ENCODE results near the gene NEUROD2. TPM values are rescaled to one million over a fixed set of nuclear protein-coding genes. Genes with fewer than 3 reads are reported as not detected.

The NEUROD2 gene
- total RNA-seq, 1 donor from 2014 or later = not detected

DNA sequence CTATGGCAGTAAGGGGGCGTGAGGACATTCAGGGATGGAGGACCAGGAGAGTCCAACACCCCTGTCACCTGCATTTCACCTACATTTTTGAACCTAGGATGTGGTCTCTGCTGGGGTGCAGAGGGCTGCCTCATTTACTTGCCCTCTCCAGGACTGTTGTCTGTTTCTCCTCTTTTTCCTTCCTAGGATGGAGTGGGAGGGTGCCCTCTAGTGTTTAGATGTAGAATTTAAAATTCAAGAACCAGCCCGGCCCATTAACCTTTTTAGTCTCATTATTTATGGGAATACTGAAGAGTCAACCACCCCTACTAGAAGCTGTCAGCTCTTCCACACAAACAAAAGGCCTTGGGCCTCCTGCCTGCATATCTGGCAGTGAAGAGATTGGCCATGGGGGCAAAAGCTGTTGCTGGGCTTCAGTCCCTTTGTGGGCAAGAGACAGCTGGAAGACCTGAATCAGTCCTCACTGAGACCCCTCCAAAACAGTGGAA, 26.7 kb upstream of the NEUROD2 start:
- no peak for ATAC-seq

DNA sequence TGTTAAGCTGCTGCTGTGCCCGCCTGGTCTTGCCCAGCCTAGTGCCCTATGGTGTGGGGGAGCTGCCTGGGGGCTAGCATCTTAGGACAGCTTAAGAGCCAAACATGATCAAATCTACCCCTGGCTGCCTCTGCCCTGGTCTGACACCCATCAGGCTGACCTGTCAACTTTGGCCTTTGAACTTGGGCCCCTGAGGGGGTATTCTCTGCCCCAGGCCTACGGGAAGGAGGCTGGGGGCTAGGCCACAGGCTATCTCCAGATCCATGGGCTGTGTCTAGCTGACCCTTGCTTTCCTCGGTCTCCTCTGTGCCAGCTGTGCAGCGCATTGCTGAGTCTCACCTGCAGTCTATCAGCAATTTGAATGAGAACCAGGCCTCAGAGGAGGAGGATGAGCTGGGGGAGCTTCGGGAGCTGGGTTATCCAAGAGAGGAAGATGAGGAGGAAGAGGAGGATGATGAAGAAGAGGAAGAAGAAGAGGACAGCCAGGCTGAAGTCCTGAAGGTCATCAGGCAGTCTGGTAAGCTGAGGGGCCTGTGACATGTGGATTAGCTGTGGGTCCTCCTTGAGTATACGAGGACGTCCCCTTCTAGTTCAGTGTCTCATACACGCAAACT, 26.0 kb upstream of the NEUROD2 start:
- ATAC-seq = no peak

DNA sequence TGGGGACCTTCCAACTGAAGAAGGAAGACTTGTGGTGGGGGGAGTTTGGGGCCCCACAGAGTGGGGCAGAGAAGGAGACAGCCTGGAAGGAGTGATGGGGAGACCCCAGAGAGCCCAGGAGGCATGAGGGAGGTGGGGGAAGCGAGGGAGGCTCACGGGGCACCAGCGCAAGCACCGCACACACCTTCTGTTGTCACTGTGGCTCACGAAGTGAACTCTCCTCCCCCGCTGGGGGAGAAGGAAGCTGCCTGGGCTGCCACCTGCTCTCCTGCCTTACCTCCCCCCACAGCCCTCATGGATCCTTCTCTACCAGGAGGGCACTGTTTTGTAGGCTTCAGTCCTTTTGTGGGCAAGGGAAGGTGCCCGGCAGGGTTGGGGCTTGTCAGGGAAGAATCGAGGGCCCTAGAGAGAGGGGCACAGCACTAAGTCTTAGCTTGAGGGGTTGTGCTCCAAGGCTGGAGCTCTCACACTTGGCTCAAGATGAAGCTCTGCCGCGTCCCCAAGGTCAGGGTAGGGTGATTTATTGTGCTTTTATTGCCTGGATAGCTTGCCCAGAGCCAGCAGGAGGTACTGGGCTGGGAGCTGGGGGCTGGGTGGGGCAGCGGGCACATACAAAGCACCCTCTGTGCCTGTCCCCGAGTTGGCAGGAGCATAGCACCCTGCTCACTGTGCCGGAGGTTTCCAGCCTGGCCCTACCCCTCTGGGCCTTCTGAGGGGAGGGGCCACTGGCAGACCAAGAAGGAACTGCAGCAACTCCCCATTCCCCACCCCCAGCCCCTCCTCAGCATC, 24.6 kb upstream of the NEUROD2 start:
- no peak for ATAC-seq

DNA sequence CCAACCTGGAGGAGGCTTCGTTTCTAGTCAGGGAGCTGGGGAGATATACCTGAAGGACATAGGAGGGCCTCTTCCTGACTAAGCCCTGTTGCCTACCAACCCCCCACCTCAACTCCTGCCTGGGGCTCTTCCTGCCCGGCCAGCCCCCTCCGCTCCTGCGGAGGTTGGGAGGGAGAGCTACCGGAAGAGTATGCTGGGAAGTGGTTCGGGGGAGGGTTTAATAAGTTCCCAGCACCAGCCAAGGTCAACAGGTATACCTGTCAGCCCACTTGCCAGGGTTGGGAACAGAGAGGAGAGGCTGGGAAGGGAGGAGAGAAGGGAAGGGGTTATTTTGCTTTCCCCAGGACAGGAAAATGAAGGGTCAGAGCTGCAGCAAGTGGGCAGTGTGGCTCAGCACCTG, 23.7 kb upstream of the NEUROD2 start:
- ATAC-seq = no peak

DNA sequence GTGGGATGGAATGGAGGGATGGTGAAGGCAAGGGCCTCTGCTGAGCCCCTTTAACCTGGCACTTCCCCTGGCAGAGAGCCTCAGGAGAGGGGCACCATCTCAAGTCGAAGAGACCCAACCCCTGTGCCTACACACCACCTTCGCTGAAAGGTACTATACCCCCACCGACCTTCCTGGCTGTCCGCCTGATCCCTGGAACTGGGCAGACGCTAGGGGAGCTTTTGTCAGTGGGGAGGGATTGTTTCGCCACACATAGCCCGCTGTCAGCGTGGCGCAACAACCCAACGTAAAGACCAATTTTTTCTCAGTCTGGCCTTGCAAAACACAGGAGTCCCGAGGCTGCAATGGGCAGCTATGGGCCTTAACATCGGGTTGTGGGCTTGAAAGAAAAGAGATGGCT, 22.2 kb upstream of the NEUROD2 start:
- ATAC-seq = no peak

DNA sequence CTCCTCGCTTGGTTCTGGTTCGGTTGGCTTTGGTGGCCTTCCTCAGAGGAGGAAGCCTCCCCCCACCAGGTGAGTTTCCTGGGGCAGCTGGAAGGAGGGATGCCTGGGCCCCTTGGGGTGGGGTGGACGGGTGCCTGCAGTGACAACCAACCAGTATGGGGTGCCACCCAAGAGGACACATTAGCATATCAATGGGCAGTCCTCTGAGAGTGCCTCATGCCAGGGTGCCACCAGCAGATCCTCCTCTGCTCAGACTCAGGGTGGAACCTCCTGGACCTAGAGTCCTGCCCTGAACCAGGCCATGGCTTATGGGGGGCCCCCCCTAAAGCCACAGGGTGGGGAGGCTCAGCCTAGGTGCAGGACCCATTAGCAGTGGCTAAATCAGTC, 21.8 kb upstream of the NEUROD2 start:
- ATAC-seq = no peak

DNA sequence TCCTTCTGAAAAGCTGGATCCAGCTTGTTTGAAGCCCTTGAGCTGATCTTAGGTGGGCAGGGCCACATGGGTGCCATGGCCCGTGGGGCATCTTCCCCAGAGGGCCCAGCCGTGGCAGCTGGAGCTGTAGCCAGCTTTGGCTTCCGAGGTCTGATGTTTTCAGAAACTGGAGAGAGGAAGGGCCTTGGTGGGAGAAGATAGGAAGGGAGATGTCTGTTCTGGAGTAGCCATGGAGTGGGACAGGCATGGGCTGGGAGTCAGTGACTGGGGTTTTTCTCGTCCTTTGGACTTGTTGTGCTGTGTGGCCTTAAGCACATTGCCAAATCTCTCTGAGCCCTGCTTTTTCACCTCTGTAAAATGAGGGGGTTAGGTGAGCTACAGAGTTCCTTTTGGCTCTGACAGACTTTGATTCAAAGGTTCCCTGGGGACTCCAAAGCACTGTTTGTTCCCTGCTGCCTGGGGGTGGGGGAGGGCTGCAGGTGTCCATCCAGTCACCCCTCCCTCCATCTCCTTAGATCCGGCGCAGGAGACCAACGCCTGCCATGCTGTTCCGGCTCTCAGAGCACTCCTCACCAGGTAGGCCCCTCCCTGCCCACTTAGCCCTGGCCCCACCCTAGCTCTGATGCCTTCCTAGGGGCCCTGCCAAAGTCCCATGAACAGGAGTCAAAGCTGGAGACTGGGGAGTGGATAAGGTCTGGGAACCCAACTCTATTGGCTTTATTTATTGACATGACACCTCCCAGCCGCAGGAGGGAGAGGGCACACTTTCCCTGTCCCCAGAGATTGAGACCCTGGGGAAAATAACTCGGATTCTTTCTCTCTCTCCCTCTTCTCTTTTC, 21.2 kb upstream of the NEUROD2 start:
- no peak for ATAC-seq

DNA sequence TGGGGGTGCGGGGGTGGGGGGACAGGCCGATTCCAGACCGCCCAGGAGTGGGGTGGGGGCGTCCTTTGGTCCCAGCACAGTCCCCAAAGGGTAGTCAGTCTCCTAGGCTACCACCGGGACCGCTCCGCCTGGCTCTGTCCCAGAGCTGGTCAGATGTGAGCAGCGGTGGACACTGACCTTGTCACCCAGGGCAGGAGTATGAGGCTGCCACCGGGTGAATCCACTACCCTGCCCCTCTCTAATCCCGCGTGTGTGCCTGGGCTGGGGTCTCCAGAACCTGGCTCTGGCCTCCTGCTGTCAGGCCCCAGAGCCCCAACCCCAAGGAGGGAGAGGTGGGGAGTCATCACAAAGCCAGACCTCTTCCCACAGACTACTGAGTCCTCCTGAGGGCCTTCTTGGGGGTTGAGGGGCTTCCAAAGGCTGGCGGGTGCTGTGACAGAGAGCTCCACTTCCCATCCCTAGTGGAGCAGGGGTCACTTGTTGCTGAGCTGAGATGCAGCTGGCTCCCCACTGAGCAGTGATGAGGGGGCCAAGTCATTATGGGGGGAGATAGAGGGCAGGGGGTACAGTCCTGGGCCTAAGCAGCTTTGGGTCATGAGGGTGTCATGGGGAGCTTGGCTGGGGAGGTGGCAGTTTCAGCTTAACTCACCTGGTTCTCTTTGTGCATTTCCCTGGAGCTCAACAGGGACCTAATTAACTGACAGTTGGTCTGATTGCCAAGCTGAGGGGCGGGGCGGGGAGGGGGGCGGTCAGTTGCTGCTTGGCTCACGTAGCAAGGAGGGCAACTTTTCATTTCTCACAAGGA, 20.2 kb upstream of the NEUROD2 start:
- ATAC-seq = no peak

DNA sequence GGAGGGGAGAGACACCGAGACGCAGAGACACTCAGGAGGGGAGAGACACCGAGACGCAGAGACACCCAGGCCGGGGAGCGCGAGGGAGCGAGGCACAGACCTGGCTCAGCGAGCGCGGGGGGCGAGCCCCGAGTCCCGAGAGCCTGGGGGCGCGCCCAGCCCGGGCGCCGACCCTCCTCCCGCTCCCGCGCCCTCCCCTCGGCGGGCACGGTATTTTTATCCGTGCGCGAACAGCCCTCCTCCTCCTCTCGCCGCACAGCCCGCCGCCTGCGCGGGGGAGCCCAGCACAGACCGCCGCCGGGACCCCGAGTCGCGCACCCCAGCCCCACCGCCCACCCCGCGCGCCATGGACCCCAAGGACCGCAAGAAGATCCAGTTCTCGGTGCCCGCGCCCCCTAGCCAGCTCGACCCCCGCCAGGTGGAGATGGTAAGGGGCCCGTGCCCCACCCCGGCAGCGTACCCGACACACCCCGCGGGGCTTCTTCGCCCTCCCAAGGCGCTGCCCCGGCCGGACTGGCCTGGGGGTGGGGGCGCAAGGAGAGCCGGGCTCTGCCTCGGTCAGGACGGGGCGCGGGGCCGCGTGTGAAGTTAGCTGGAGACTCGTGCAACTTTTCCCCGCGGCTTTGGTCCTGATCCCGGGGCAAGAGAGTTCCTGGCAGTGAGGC, 19.5 kb upstream of the NEUROD2 start:
- ATAC-seq = no peak

DNA sequence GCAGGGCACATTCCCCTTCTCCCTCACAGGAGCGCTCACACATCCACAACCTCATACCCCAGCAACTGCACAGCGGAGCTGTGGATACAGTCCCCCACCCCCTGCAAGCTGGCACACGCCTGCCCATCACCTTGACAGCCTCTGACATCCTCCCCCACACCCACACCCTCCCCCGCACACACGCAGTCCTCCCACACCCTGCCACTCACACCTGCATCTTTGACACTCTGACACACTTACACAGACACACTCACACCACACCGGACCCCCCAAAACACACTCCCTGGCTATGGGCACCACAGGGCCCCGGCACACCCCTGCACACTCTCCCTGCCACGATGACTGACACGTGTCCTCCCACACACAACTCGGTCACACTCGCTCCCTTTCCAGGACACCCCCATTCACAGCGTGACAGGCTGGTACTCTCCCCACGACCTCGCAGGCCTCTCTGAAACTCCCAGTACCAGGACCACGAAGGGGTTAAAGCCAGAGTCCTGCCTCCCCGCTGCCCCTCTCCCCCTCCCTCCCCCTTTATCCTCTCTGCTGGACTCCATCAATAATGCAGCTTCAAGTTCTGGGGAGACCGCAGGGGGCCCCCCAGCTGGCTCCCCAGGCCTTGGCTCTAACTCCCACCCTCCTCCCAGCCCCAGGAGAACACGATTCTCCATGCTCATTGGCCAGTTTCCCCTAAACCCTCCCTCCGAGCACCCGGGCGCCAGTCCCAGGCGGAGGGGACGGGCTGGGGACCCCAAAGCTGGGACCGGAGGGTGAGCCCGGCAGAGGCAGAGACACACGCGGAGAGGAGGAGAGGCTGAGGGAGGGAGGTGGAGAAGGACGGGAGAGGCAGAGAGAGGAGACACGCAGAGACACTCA, 18.7 kb upstream of the NEUROD2 start, which contains the start of gene PPP1R1B:
Gene PPP1R1B, plus strand, starts transcription at position 782 of the 876 bp plus-strand sequence. CDS start 441 bp downstream, outside the sequence.
- no peak for ATAC-seq

DNA sequence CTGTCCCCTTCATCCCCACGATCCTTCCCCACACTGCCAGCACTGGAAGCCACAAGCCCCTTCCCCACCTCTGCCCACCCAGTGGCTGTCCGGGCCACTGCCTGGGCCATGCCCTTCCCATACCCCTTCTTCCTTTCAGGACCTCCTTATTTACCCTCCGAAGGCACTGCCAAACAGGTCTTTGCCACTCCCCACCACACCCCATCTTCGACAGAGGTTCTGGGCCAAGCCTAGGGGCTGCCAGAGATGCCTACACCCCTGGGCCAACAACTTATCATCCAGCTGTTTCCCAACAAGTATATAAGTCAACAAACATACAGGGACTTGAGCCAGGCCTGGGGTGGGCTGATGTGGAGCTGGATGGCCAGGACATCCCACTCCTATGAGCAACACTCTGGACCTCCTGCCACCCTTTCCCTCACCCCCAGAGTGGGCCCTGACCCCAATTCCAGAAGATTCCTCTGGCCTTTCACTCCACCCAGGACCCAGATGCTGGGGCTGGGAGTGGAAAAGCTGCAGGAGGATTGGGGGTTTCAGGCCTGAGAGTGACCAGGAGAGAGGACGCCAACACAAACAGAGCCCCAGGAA, 17.6 kb upstream of the NEUROD2 start:
- peak; percentile 10 for ATAC-seq

DNA sequence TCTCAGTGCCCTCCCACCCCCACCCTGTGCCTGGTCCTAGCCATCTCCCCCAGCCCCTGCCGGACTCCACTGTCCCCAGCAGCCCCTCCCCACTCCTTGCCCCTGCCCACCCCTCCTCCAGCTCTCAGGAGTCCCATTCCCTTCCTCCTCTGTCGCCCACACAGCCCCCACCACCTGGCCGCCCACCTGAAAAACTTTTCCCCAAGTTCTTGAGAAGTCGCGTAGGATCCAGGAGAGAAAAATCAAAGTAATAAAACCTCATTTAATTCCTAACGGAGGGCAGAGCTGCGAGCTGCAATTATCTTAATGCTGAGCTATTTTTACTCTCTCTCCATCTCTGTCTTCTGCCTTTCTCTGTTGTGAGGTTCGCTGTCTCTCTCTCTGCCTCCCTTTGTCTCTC, 16.6 kb upstream of the NEUROD2 start:
- no peak for ATAC-seq

DNA sequence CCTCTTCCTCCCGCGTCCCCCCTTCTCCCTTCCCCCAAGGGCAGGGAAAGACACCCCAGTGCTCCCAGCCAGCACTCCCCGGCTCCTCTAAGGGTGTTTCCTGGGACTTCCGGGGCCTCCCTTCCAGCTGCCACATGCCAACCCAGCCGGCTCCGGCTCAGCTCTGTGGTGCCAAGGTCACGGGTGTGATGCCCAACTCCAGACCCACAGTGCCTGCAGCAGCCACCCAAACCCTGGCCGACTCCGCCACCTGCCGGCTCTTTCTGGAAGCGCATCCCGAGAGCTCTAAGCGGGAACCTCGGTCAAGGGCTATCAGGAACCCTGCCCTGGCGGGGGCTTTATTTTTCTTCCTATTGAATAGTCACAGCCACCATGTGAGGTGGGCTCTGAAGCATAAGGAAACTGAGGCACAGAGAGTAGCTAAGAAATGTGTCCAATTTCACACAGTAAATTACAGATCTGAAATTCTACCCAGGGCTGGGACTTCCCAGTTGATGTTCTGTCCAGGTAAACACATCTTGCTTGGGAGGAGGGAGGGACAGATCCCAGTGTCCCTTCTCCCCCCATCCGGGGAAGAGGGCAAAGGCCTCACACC, 15.7 kb upstream of the NEUROD2 start:
- peak; percentile 65 for ATAC-seq

DNA sequence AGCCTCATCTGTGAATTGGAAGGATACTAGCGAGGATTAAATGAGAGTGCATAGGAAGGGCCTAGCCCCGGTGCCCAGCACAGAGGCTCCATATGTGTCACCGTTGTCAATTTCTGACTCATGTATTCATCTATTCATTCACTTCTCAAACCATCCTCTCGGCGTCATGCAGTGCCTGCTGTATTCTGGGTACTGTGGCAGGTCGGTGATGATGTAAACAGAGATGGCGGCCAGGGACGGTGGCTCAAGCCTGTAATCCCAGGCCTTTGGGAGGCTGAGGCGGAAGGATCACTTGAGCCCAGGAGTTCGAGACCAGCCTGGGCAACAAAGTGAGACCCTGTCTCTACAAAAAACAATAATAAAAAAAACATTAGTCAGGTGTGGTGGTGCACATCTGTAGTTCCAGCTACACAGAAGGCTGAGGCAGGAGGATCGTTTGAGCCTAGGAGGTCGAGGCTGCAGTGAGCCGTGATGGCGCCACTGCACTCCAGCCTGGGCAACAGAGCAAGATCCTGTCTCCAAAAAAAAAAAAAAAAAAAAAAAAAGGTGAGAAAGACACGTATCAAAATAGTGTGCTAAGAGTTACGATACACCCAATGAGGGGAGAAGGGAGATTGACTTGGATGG, 14.8 kb upstream of the NEUROD2 start:
- ATAC-seq = peak; percentile 36

DNA sequence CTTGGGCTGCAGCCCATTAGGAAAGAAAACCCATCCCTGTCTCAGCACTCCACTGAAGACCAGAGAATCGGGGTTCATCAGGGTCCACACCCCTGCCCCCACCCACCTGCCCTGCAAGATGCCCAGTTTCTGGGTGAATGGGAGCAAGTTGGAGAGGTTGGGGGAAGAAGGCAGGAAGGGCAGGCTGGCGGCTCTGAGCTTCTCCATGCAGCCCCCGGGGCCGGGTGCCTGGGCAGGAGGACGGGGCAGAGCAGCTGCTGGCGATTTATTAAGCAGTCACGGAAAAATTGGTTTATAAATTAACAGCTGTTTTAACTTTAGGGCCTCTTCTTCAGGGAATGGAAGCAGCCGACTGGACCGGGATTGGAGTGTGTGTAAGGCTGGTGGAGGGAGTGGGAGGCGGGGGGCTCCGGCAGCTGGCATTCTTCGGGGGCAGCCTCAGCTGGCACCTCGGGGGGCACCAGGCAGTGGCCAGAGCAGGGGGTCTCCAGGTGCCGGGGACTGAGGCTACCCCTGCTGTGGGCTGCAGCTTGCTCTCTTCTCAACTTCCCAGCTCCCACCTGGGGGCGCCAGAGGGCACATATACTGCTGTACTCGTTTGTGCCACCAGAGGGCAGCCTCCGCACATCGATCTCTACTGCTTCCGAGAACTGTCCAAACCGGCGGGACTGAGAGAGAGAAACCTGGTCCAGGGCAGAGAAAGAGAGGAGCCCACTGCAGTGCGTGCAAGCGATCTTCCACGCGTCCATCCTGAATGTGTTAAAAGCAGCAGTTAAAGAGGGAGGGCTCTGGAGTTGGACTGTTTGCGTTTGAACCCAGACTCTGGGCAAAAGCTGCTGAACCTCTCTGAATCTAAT, 14.0 kb upstream of the NEUROD2 start:
- peak; percentile 81 for ATAC-seq

DNA sequence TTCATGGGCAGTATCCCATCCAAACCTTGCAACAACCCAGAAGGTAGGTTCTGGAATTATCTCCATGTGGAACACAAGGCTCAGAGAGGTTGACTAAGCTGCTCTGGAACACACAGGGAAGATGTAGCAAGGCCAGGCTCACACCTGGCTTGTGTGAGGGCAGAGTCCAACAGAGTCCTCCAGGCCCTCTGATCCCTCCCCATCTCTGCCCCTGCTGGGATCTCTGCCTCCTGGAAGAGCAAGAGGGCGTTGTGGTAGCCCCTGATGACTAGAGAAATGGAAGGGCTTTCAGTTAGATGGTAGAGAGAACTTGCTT, 12.0 kb upstream of the NEUROD2 start:
- ATAC-seq = no peak

DNA sequence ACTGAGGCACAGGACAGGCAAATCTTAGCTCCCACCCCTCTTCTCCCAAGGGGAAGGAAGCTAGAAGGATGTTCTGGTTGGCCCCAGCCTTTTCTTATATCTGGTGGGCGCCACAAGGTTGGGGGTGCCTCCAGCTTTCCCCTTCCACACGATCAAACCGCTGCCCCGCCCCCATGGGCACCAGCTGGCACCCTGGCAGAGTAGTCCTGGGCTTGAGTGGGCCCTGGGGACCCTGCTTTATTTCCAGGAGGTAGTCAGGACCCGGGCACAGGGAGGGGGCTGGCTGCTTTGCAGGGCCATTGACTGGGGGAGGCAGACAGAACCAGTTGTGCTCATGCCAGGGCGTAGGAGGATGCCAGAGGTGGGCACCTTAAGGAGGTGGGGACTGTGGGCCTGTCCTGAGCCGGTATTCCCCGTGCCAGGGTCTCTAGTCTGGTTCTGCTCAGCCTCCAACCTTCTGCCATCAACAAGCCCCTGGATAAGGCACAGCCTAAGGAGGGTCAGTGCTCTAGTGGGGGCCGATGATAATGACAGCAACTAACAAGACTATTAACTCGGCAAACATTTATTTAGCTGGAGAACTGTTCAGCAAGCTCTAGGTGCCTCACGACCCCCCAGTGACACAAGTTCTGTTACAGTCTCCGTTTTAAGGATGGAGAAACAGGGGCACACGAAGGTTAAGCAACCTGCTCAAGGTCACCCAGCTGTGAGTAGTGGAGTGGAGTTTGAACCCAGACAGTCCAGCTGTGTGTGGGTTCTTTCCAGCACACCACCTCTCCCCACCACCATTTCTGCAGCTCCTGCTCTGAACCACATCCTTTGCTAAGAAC, 11.5 kb upstream of the NEUROD2 start:
- ATAC-seq = no peak
